ENCODE measurements around the gene HECTD1.

DNA sequence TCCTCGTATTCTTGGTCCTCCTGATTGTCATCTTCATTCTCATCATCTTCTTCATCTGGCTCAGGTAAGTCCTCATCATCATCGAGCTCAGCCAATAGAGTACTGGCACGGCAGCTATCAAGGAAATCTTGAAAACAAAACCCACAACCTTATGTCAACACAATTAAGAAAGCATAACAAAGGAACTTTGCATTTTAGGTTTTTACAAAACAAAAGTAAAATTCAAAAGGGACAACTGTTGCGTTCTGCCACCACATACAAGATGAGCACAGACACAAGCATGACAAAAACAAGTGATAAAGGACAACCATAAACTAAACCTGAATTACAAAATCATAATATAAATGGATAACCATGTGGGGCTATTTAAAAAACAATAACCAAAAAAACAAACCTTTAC lies 84.7 kb downstream of the HECTD1 start:
- TF ChIP-seq GABPB1 (CRISPR knock-in tag; IDR thresholded peaks at IDR 0.05): no peak
- TF ChIP-seq, protein P1, sequence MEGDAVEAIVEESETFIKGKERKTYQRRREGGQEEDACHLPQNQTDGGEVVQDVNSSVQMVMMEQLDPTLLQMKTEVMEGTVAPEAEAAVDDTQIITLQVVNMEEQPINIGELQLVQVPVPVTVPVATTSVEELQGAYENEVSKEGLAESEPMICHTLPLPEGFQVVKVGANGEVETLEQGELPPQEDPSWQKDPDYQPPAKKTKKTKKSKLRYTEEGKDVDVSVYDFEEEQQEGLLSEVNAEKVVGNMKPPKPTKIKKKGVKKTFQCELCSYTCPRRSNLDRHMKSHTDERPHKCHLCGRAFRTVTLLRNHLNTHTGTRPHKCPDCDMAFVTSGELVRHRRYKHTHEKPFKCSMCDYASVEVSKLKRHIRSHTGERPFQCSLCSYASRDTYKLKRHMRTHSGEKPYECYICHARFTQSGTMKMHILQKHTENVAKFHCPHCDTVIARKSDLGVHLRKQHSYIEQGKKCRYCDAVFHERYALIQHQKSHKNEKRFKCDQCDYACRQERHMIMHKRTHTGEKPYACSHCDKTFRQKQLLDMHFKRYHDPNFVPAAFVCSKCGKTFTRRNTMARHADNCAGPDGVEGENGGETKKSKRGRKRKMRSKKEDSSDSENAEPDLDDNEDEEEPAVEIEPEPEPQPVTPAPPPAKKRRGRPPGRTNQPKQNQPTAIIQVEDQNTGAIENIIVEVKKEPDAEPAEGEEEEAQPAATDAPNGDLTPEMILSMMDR (IDR thresholded peaks at IDR 0.05): no peak
- TF ChIP-seq STAT6 (CRISPR knock-in tag; conservative IDR thresholded peaks at IDR 0.05; ENCODE audit: low read depth): no peak
- TF ChIP-seq, protein P2, sequence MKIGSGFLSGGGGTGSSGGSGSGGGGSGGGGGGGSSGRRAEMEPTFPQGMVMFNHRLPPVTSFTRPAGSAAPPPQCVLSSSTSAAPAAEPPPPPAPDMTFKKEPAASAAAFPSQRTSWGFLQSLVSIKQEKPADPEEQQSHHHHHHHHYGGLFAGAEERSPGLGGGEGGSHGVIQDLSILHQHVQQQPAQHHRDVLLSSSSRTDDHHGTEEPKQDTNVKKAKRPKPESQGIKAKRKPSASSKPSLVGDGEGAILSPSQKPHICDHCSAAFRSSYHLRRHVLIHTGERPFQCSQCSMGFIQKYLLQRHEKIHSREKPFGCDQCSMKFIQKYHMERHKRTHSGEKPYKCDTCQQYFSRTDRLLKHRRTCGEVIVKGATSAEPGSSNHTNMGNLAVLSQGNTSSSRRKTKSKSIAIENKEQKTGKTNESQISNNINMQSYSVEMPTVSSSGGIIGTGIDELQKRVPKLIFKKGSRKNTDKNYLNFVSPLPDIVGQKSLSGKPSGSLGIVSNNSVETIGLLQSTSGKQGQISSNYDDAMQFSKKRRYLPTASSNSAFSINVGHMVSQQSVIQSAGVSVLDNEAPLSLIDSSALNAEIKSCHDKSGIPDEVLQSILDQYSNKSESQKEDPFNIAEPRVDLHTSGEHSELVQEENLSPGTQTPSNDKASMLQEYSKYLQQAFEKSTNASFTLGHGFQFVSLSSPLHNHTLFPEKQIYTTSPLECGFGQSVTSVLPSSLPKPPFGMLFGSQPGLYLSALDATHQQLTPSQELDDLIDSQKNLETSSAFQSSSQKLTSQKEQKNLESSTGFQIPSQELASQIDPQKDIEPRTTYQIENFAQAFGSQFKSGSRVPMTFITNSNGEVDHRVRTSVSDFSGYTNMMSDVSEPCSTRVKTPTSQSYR (CRISPR knock-in tag; IDR thresholded peaks at IDR 0.05): no peak

Measured in WTC11 (cell line).